HepG2 (cell line): ENCODE measurements around the gene SEMA7A. TPM values are rescaled to one million over a fixed set of nuclear protein-coding genes. Genes with fewer than 3 reads are reported as not detected.
A peak's percentile ranks its signal among the peaks of the same experiment; 100 is the strongest.

Experiments
- BCL6 ChIP-seq: IDR thresholded peaks from 2 replicates; pipeline ENCODE4 v1.6.1; 2016; ENCODE audit warnings: missing genetic modification reagents, missing compliant biosample characterization
- ELF4 ChIP-seq: sonication (generic); formaldehyde crosslinking; IDR thresholded peaks from 2 replicates; pipeline ENCODE4 v1.5.0; 2020; ENCODE audit warnings: missing genetic modification reagents, mild to moderate bottlenecking, moderate library complexity, borderline replicate concordance
- FOSL2 ChIP-seq: sonication (generic); formaldehyde crosslinking; IDR thresholded peaks from 2 replicates; pipeline ENCODE4 v1.4.0; 2020; ENCODE audit warnings: missing genetic modification reagents
- FOXA1 ChIP-seq, 2 experiments: fragments of 450-650 bp in 1 of 2; sonication (generic) in 1 of 2; formaldehyde crosslinking in 1 of 2; IDR thresholded peaks; 2 replicates each; pipeline versions ENCODE4 v1.4.0 to v1.6.1; 2016 to 2020; ENCODE audit warnings: missing genetic modification reagents in 1 of 2
- FOXO4 ChIP-seq: sonication (generic); formaldehyde crosslinking; conservative IDR thresholded peaks from 2 replicates; pipeline ENCODE4 v1.8.1; 2023; ENCODE audit warnings: missing genetic modification reagents
- JUNB ChIP-seq: sonication (generic); formaldehyde crosslinking; IDR thresholded peaks from 2 replicates; pipeline ENCODE4 v1.8.0; 2022; ENCODE audit warnings: missing genetic modification reagents, mild to moderate bottlenecking, borderline replicate concordance
- KDM5A ChIP-seq: fragments of 200-600 bp; sonication (generic); IDR thresholded peaks from 2 replicates; pipeline ENCODE4 v1.7.0; 2018; ENCODE audit warnings: antibody characterized with exemption, mild to moderate bottlenecking, low read length, borderline replicate concordance
- NAIF1 ChIP-seq: sonication (generic); formaldehyde crosslinking; IDR thresholded peaks from 2 replicates; pipeline ENCODE4 v1.5.0; 2020; ENCODE audit warnings: mild to moderate bottlenecking, missing genetic modification reagents, borderline replicate concordance
- PHF20 ChIP-seq: sonication (generic); formaldehyde crosslinking; IDR thresholded peaks from 2 replicates; pipeline ENCODE4 v1.5.0; 2020; ENCODE audit warnings: mild to moderate bottlenecking, missing genetic modification reagents
- RFXANK ChIP-seq: IDR thresholded peaks from 2 replicates; pipeline ENCODE4 v1.6.1; 2016
- TAF1 ChIP-seq: sonication (generic); formaldehyde crosslinking; IDR thresholded peaks from 2 replicates; pipeline ENCODE4 v1.4.0; 2020; ENCODE audit warnings: missing genetic modification reagents
- TCF7 ChIP-seq: sonication (generic); IDR thresholded peaks from 2 replicates; pipeline ENCODE4 v1.6.1; 2016; ENCODE audit warnings: antibody characterized with exemption, low read depth
- TEAD3 ChIP-seq: optimal IDR thresholded peaks from 2 replicates; pipeline ENCODE3; 2016; ENCODE audit warnings: borderline replicate concordance
- ZBED4 ChIP-seq: sonication (generic); formaldehyde crosslinking; IDR thresholded peaks from 2 replicates; pipeline ENCODE4 v1.4.0; 2020; ENCODE audit warnings: missing genetic modification reagents, borderline replicate concordance
- ZBTB39 ChIP-seq: sonication (generic); formaldehyde crosslinking; IDR thresholded peaks from 2 replicates; pipeline ENCODE4 v1.5.0; 2020; ENCODE audit warnings: missing genetic modification reagents
- ZNF136 ChIP-seq: sonication (generic); formaldehyde crosslinking; IDR thresholded peaks from 2 replicates; pipeline ENCODE4 v1.8.1; 2022; ENCODE audit warnings: low read depth, mild to moderate bottlenecking, moderate library complexity, missing genetic modification reagents
- ZNF501 ChIP-seq: sonication (generic); formaldehyde crosslinking; IDR thresholded peaks from 2 replicates; pipeline ENCODE4 v1.5.1; 2020; ENCODE audit warnings: mild to moderate bottlenecking, moderate library complexity, missing genetic modification reagents
- ZNF510 ChIP-seq: sonication (generic); formaldehyde crosslinking; IDR thresholded peaks from 2 replicates; pipeline ENCODE4 v1.4.0; 2020; ENCODE audit warnings: low read depth, mild to moderate bottlenecking, missing genetic modification reagents
- ZNF530 ChIP-seq: sonication (generic); formaldehyde crosslinking; IDR thresholded peaks from 2 replicates; pipeline ENCODE4 v1.5.0; 2020; ENCODE audit warnings: low read depth, mild to moderate bottlenecking, missing genetic modification reagents
- ZNF550 ChIP-seq: sonication (generic); formaldehyde crosslinking; IDR thresholded peaks from 2 replicates; pipeline ENCODE4 v1.4.0; 2020; ENCODE audit warnings: mild to moderate bottlenecking, missing genetic modification reagents, borderline replicate concordance
- ZNF589 ChIP-seq: sonication (generic); formaldehyde crosslinking; conservative IDR thresholded peaks from 2 replicates; pipeline ENCODE4 v1.8.0; 2022; ENCODE audit warnings: mild to moderate bottlenecking, moderate library complexity, missing genetic modification reagents
- ZNF720 ChIP-seq: sonication (generic); formaldehyde crosslinking; IDR thresholded peaks from 2 replicates; pipeline ENCODE4 v1.4.0; 2020; ENCODE audit warnings: missing genetic modification reagents
- ZNF766 ChIP-seq: sonication (generic); formaldehyde crosslinking; IDR thresholded peaks from 2 replicates; pipeline ENCODE4 v1.5.0; 2020; ENCODE audit warnings: missing genetic modification reagents, borderline replicate concordance
- ZSCAN30 ChIP-seq: sonication (generic); formaldehyde crosslinking; IDR thresholded peaks from 2 replicates; pipeline ENCODE4 v1.5.0; 2020; ENCODE audit warnings: mild to moderate bottlenecking, missing genetic modification reagents
- polyA plus RNA-seq, 8 experiments: library from polyadenylated mRNA; depleted of rRNA in 3 of 8; stranded (reverse) in 7 of 8; unstranded in 1 of 8; fragments of >200 nt; fragmentation: Illumina TruSeq in 4 of 8; extraction: Trizol in 4 of 8; gene quantifications; 2 replicates each; pipeline versions ENCODE4 v1.2.1 to v1.2.3, GENCODE V29; 2011 to 2016; ENCODE audit warnings: low read depth in 4 of 8, missing spikeins in 1 of 8, mixed read lengths in 1 of 8; ENCODE audit not compliant: insufficient read depth in 1 of 8
- total RNA-seq, 5 experiments: library from RNA; depleted of rRNA; stranded (reverse); fragments of >200 nt; fragmentation: Illumina TruSeq; extraction: Trizol; gene quantifications; 2 replicates each; pipeline ENCODE4 v1.2.3, GENCODE V29; 2016; ENCODE audit warnings: low read depth in 1 of 5

SEMA7A gene
- total and polyA plus RNA-seq, 2 of the 13 experiments (the other 11 are each of a cell fraction or from before 2014, with no cell fraction given): 9.0 to 15.8 TPM

- TF ChIP-seq TCF7: no peak
- 0 out of 2 replicates have a peak, but pooled peaks have one; percentile 34 for TF ChIP-seq PHF20 (CRISPR knock-in tag)
- TF ChIP-seq JUNB (CRISPR knock-in tag): no peak
- no peak for TF ChIP-seq FOXA1 (IDR thresholded peaks at IDR 0.05)
- TF ChIP-seq FOXA1 (CRISPR knock-in tag; IDR thresholded peaks at IDR 0.05): no peak
- TF ChIP-seq ELF4 (CRISPR knock-in tag): no peak
- TF ChIP-seq TEAD3 (CRISPR knock-in tag): no peak
- peak; percentile 65; the same call in 1 of the 2 replicates for TF ChIP-seq ZNF766 (CRISPR knock-in tag)
- no peak for TF ChIP-seq ZSCAN30 (CRISPR knock-in tag)
- no peak for TF ChIP-seq ZNF501
- no peak for TF ChIP-seq NAIF1 (CRISPR knock-in tag)
- no peak for TF ChIP-seq ZBTB39 (CRISPR knock-in tag)
- TF ChIP-seq TAF1: peak; percentile 69
- no peak for TF ChIP-seq ZNF136 (CRISPR knock-in tag)
- no peak for TF ChIP-seq ZNF589
- no peak for TF ChIP-seq ZNF530 (CRISPR knock-in tag)
- TF ChIP-seq FOSL2 (CRISPR knock-in tag): no peak
- TF ChIP-seq FOXO4 (CRISPR knock-in tag): no peak
- no peak for TF ChIP-seq ZNF510 (CRISPR knock-in tag)
- TF ChIP-seq RFXANK (CRISPR knock-in tag): no peak
- no peak for TF ChIP-seq ZNF550 (CRISPR knock-in tag)
- TF ChIP-seq KDM5A: no peak
- no peak for TF ChIP-seq BCL6 (CRISPR knock-in tag)
- no peak for TF ChIP-seq ZNF720 (CRISPR knock-in tag)
- TF ChIP-seq ZBED4 (CRISPR knock-in tag): no peak
Observed at GRCh38 chr15:74433592-74434262, at the start of gene SEMA7A (continued).
